ENCODE data around the gene CISD1.
"Not testable (repeated sequence)": the region's sequence is repeated elsewhere in the genome, so short reads cannot be mapped to it uniquely, and the experiment has no call there.

Gene CISD1

GRCh38 chr10:58268946-58269781 is at the start of gene CISD1:
CISD1 (plus strand) TSS chr10:58269162; CDS start chr10:58269274, 112 bp downstream.
- peak; percentile 90 to 93 for DNase-seq

- no peak for DNase-seq
Measured at GRCh38 chr10:58219875-58220274, 49.1 kb upstream of the CISD1 start.

DNA sequence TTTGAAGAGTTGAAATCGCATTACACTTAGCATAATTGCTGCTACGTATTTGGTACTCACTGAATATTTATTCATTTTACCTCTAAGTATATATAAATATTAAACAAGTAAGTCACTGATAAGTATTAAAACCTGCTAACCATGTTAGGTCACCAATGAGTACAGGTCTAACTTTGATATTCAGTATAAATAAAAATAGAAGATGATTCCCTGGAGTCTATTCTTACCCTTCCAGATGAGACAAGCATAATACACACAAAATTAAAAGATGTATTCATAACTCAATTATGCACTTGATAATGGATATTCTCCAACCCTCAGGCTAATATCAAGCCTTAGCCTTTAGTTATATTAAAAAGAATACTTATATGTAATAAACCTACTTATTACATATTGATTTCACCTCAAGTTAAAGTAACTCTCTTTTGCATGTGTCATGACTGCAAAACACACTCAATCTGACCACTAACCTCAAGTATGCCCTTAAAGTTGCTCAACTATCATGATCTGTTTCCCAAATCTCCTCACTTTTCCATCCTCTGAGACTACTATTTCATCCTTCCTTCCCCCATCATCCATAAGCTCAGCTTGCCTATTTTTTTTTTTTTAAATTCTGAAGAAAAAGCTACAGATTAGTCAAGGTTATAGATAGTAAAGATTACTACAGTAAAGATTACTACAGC is 48.1 kb upstream of the CISD1 start:
- no peak for DNase-seq

DNA sequence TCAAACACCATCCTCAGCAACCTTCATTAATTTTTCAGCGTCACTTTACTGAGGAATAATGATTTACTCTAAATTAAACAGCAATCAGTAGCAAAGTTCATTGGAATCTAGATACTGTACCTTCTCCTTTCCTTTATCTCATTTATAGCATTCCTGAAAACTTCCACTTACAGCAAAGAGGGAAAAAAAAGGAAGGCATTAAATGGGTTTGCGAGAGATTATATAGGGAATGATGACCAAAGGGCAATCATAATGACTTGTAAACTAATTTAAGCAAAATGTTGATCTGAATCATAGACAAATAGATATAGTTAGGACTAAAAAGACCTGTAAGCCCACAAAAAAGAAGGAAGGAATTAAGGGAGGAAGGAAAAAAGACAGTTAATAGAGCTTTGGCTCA is 43.3 kb upstream of the CISD1 start:
- DNase-seq = no peak

GRCh38 chr10:58229856-58230255 is 39.1 kb upstream of the CISD1 start:
- not testable (repeated sequence) for DNase-seq

- no peak for DNase-seq
Measured at GRCh38 chr10:58237014-58237834, 31.7 kb upstream of the CISD1 start.

GRCh38 chr10:58239561-58240169 is 29.3 kb upstream of the CISD1 start:
- no peak for DNase-seq

GRCh38 chr10:58240531-58240930 is 28.4 kb upstream of the CISD1 start:
- no peak for DNase-seq

DNA sequence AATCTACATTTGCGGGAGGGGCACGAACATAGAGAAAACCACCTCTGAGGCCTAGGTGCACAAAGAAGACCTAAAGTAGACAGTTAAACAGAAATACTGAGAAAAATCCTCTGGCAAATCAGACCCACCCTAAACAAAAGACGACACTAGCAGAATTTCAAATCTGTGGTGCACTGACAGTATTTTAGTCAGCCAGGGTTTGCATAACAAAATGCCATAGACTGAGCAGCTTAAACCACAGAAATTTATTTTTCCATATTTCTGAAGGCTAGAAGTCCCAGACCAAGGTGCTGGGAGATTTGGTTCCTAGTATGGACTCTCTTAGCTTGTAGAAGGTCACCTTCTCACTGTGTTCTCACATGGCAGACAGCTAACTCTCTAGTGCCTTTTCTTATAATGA is 27.6 kb upstream of the CISD1 start:
- DNase-seq = no peak

GRCh38 chr10:58243269-58243668 is 25.7 kb upstream of the CISD1 start:
- no peak for DNase-seq

GRCh38 chr10:58243801-58244200 is 25.2 kb upstream of the CISD1 start:
- not testable (repeated sequence) for DNase-seq

GRCh38 chr10:58244242-58244641 is 24.7 kb upstream of the CISD1 start:
- DNase-seq = not testable (repeated sequence)

- DNase-seq = not testable (repeated sequence)
Measured at GRCh38 chr10:58244666-58245065, 24.3 kb upstream of the CISD1 start.

GRCh38 chr10:58253184-58253583 is 15.8 kb upstream of the CISD1 start:
- no peak for DNase-seq

GRCh38 chr10:58254644-58255043 is 14.3 kb upstream of the CISD1 start:
- no peak for DNase-seq

- DNase-seq = not testable (repeated sequence)
Measured at GRCh38 chr10:58256013-58256780, 12.8 kb upstream of the CISD1 start.

GRCh38 chr10:58258977-58259692 is 9.8 kb upstream of the CISD1 start:
- no peak for DNase-seq

GRCh38 chr10:58260334-58260733 is 8.6 kb upstream of the CISD1 start:
- no peak for DNase-seq

DNA sequence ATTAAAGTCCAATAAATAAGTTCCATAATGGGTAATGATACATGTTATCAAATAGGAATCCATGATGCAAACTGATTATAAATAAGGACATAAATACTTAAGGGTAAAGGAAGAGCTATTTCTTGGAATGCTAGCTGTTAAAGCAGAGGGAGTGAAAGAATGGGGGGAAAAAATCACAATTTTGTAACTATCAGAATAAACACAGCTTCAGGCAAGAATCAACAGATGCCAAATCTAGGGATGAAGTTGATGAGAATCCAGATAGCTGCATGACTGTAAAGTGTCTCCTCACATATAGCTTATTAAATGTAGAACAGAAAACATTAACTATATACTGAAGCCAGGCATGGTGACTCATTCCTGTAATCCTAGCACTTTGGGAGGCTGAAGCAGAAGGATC is 6.2 kb upstream of the CISD1 start:
- DNase-seq = no peak

DNA sequence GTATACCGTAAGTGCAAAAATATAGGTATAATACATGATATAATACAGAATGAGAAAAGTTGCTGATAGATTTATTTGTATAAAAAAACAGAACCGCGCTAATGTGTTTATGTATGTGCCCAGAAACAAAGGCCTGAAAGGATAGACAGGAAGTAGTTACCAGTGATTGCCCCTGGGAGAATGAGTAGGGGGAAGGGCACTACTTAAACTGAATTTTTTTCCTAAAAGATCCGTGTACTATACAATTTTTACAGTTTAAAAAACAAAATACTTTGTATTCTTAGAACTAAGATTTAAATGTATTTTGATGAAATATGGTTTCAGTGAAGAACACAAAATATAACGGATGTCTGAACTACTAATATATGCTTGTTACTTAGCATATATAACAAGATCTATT is 4.2 kb upstream of the CISD1 start:
- DNase-seq = no peak

DNA sequence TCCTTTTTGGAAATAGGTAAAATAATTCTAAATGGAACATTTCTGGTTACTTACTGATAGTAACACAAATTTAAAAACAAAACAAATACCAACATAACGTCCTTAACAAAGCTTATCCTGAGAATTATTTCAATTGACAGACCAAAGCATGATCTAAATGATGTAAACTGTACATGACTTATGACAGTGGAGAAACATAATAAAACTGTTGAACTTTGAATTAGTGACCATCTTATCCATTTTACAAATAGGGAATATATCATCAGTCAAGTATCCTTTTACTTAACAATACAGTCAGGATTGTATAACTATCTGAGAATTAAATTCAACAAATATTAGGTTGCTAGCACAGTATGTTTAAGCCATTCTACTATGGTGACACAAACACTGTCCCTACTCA is 3.7 kb upstream of the CISD1 start:
- no peak for DNase-seq
